ENCODE data around the gene A3GALT2. TPM values are rescaled to one million over a fixed set of nuclear protein-coding genes. Genes with fewer than 3 reads are reported as not detected.

A3GALT2 gene
- total RNA-seq, 2 experiments from 2014 or later: not detected

DNA sequence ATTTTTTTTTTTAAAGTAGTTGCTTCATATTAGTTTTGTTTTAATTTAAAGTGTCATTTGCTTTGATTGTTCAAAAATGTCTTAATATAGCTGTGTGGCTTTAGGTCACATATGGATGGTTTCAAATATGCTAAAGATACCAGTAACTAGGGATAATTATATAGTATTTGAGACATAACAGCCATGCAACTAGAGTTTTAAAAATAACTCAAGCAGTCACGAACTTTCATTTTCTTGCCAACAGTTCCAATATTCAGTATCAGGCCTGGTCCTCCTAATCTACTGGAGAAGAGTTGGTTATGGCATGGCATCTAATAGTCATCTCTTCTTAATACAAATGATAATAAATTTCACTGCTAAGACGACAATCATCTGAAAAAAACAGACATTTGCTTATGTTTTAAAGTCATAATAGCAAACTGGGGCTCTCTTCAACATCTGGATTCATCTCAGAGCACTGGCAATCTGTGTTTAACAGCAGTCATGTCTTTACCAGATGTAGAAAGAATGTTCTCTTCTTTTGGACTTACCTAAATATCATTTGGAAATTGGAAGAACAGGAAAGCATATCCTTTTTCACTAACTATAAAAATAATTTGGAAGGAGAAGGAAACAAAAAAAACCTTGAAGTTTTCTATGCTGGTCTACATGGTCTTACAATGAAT is 24.1 kb upstream of the A3GALT2 start:
- ChIA-PET POLR2A (no interaction called here), CTCF (interaction anchor here (1.1 kb wide), 1 partner anchor 49 kb away, joined by 4 read pairs; no protein-coding TSS in a partner anchor)
- H3K4me1 Mint-ChIP-seq (ENCODE audit: low read depth): peaks cover 54% of the 10 kb centered on the region
- H3K27ac Mint-ChIP-seq: no peak overlapping the region
- intact Hi-C loops (cut with micrococcal nuclease): no loop called here
- H3K36me3 Mint-ChIP-seq (ENCODE audit: low read depth): peaks cover 29% of the 10 kb centered on the region
- no peak overlapping the region for H3K4me3 Mint-ChIP-seq
- no peaks in the 10 kb centered on the region for H3K27me3 Mint-ChIP-seq
- TF ChIP-seq, protein P1, sequence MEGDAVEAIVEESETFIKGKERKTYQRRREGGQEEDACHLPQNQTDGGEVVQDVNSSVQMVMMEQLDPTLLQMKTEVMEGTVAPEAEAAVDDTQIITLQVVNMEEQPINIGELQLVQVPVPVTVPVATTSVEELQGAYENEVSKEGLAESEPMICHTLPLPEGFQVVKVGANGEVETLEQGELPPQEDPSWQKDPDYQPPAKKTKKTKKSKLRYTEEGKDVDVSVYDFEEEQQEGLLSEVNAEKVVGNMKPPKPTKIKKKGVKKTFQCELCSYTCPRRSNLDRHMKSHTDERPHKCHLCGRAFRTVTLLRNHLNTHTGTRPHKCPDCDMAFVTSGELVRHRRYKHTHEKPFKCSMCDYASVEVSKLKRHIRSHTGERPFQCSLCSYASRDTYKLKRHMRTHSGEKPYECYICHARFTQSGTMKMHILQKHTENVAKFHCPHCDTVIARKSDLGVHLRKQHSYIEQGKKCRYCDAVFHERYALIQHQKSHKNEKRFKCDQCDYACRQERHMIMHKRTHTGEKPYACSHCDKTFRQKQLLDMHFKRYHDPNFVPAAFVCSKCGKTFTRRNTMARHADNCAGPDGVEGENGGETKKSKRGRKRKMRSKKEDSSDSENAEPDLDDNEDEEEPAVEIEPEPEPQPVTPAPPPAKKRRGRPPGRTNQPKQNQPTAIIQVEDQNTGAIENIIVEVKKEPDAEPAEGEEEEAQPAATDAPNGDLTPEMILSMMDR (IDR thresholded peaks at IDR 0.05): no peak
- no peaks in the 10 kb centered on the region for H3K9me3 Mint-ChIP-seq
- no peak for ATAC-seq
- DNase-seq: no peak

DNA sequence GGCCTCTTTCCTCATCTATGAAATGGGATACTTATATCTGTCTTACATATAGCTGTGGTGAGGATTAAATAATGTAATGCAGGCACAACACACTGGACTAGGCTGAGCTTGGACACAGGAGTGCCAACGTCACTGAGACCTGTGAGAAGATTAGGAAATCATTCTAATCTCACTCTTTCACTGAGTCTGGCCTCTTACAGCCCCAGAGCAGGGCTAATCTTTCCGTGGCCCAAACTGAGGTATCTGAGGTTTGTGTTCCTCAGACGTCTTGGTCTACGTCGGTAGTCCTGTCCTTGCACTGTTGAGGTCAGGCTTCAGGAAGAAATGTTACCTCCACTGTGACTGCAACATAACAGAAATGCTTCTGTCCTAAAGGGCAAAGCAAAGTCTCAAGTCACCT is 22.6 kb upstream of the A3GALT2 start:
- no peak for ATAC-seq
- POLR2A ChIA-PET: no interaction called here
- H3K4me3 Mint-ChIP-seq: no peak overlapping the region
- H3K27me3 Mint-ChIP-seq: no peaks in the 10 kb centered on the region
- intact Hi-C loops (cut with micrococcal nuclease): no loop called here
- DNase-seq: no peak
- CTCF ChIA-PET: interaction anchor here (2.0 kb wide), 1 partner anchor 48 kb away, joined by 6 read pairs; no protein-coding TSS in a partner anchor
- H3K4me1 Mint-ChIP-seq (ENCODE audit: low read depth): peaks cover 62% of the 10 kb centered on the region
- no peaks in the 10 kb centered on the region for H3K9me3 Mint-ChIP-seq
- H3K36me3 Mint-ChIP-seq (ENCODE audit: low read depth): peaks cover 28% of the 10 kb centered on the region
- TF ChIP-seq, protein P1 (IDR thresholded peaks at IDR 0.05): no peak
- no peak overlapping the region for H3K27ac Mint-ChIP-seq

DNA sequence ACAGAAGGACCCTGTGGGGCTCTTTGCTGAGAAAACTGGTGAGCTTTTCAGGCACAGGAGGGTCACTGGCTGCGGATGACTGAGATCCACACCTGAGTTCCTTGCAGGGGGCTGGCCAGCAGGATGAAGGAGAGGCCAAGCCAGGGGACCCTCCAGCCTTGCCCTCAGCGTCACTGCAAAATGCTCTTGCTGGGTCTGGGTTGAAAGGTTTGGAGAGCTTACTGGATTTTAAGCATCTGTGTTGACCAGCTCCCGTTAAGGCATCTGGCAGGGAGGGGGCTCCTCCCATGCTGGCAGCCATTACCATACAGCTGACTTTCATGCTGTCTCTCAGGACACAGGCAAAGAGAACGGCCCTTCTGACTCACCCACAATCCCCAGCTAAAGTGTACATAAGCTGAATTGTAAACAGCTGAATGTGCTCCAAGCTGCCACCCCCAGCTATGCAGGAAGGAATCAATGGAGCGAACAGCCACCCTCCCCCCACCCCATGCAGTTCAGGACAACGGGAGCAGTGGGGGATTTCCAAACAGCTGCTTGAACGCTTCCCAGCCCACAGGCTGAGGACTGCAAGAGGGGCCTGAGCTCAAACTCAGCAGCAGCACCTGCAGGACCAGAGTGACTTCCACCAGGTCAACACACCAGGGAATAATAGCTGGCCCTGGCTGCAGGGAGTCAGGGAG is 21.3 kb upstream of the A3GALT2 start:
- Mint-ChIP-seq H3K4me1 (ENCODE audit: low read depth) (peaks cover 50% of the 10 kb centered on the region), H3K4me3 (no peak overlapping the region), H3K27me3 (no peaks in the 10 kb centered on the region), H3K36me3 (ENCODE audit: low read depth) (peaks cover 21% of the 10 kb centered on the region), H3K27ac (no peak overlapping the region), H3K9me3 (no peaks in the 10 kb centered on the region)
- DNase-seq (no peak), ATAC-seq (no peak)
- CTCF ChIA-PET: interaction anchor here (1.7 to 2.0 kb wide), 2 partner anchors 47 to 215 kb away, joined by 4 to 6 read pairs; no protein-coding TSS in a partner anchor
- TF ChIP-seq, protein P1 (IDR thresholded peaks at IDR 0.05): no peak
- POLR2A ChIA-PET: no interaction called here
- intact Hi-C loops (cut with micrococcal nuclease): no loop called here

DNA sequence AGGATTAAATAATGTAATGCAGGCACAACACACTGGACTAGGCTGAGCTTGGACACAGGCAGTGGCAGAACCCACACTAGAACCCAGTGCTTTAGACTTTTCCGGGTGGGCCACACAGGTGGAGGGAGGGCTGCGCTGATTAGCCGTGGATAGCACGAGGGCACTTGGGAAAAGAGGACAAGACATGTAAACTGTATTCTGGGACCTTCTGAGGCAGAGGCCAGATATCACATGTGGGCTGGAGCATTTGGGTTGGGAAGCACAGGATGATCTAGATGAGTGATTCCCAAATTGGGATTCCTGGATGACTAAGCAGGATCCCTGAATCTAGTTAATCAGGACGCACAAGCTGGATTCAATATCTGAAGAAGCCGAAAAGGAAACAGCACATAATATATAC is 20.3 kb upstream of the A3GALT2 start:
- Mint-ChIP-seq H3K4me3 (no peak overlapping the region), H3K27me3 (no peaks in the 10 kb centered on the region), H3K4me1 (ENCODE audit: low read depth) (peaks cover 43% of the 10 kb centered on the region), H3K36me3 (ENCODE audit: low read depth) (peaks cover 12% of the 10 kb centered on the region), H3K9me3 (no peaks in the 10 kb centered on the region), H3K27ac (no peak overlapping the region)
- ChIA-PET POLR2A (no interaction called here), CTCF (interaction anchor here (1.7 kb wide), 1 partner anchor 214 kb away, joined by 4 read pairs; no protein-coding TSS in a partner anchor)
- intact Hi-C loops (cut with micrococcal nuclease): no loop called here
- TF ChIP-seq, protein P1 (IDR thresholded peaks at IDR 0.05): no peak
- ATAC-seq (no peak), DNase-seq (no peak)

DNA sequence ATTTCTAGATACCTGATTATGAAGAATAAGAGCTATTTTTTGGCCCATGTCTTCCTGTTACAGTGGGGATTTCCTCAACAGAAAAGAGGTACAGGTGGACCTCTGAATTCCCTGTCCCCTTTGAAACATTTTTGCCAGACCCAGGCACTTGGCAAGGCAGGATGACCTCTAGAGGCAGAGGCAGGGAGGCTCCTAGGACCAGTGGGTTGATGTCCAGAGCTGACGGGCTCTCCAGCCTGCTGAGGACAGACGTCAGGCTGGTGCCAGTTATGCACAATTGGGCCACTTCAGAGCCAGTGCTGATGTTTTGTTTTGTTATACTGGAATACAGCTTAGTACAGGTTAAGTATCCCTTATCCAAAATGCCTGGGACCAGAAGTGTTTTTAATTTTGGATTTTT is 18.5 kb upstream of the A3GALT2 start:
- H3K27me3 Mint-ChIP-seq: no peaks in the 10 kb centered on the region
- DNase-seq (no peak), ATAC-seq (no peak)
- H3K4me1 Mint-ChIP-seq (ENCODE audit: low read depth): peaks cover 37% of the 10 kb centered on the region
- intact Hi-C loops (cut with micrococcal nuclease): no loop called here
- H3K36me3 Mint-ChIP-seq (ENCODE audit: low read depth): peaks cover 6% of the 10 kb centered on the region
- no peak overlapping the region for H3K27ac Mint-ChIP-seq
- CTCF ChIA-PET: interaction anchor here (1.4 to 1.8 kb wide), 2 partner anchors 8 to 44 kb away, joined by 3 to 5 read pairs; no protein-coding TSS in a partner anchor
- no peaks in the 10 kb centered on the region for H3K9me3 Mint-ChIP-seq
- POLR2A ChIA-PET: interaction anchor here (0.6 to 1.2 kb wide), 3 partner anchors 11 to 1419 kb away, joined by 3 to 6 read pairs (median 3); no protein-coding TSS in a partner anchor
- no peak overlapping the region for H3K4me3 Mint-ChIP-seq
- TF ChIP-seq, protein P1 (IDR thresholded peaks at IDR 0.05): no peak

All from activated CD8-positive, alpha-beta T cell treated with anti-CD3 and anti-CD28 coated beads for 36 hours (primary cell).